Astrocyte (in vitro differentiated cells and primary cell): ENCODE data around the gene KRTCAP2. TPM values are rescaled to one million over a fixed set of nuclear protein-coding genes. Genes with fewer than 3 reads are reported as not detected.
A peak's percentile ranks its signal among the peaks of the same experiment; 100 is the strongest.

ENCODE experiments used
- DNase-seq: peaks from one replicate; pipeline ENCODE4 v3.0.0-alpha.2; 2010; ENCODE audit warnings: low read depth
- FAIRE-seq: peaks from 2 replicates; lab custom pipeline; 2011; peaks lifted over from hg19 to GRCh38; lab: Jason Lieb, UNC
- H2AFZ ChIP-seq: 2 replicates; pipeline ENCODE4 v1.6.0; 2012; ENCODE audit warnings: low read depth, low read length, inconsistent platforms
- H3K27ac ChIP-seq: 2 replicates; pipeline ENCODE4 v1.5.1; 2011; ENCODE audit warnings: low read depth, low read length, inconsistent platforms
- H3K27me3 ChIP-seq: 2 replicates; pipeline ENCODE4 v1.6.0; 2011; ENCODE audit warnings: low read length, inconsistent platforms; ENCODE audit not compliant: insufficient read depth
- H3K36me3 ChIP-seq: 2 replicates; pipeline ENCODE4 v1.5.1; 2011; ENCODE audit warnings: low read length, inconsistent platforms; ENCODE audit not compliant: insufficient read depth
- H3K4me1 ChIP-seq: 2 replicates; pipeline ENCODE4 v1.5.1; 2011; ENCODE audit warnings: low read length, inconsistent platforms; ENCODE audit not compliant: insufficient read depth
- H3K4me2 ChIP-seq: 2 replicates; pipeline ENCODE4 v1.6.0; 2012; ENCODE audit warnings: low read length, inconsistent platforms
- H3K4me3 ChIP-seq: 2 replicates; pipeline ENCODE4 v1.5.1; 2011; ENCODE audit warnings: low read depth, mild to moderate bottlenecking, low read length, inconsistent platforms; ENCODE audit not compliant: insufficient read depth
- H3K79me2 ChIP-seq: 2 replicates; pipeline ENCODE4 v1.6.0; 2012; ENCODE audit warnings: mild to moderate bottlenecking, low read length, inconsistent platforms; ENCODE audit not compliant: insufficient read depth
- H3K9ac ChIP-seq: 2 replicates; pipeline ENCODE4 v1.6.0; 2012; ENCODE audit warnings: mild to moderate bottlenecking, low read length, inconsistent platforms
- H3K9me3 ChIP-seq: 2 replicates; pipeline ENCODE4 v1.5.1; 2012; ENCODE audit warnings: low read depth, mild to moderate bottlenecking, low read length, inconsistent platforms; ENCODE audit not compliant: insufficient read depth
- H4K20me1 ChIP-seq: 2 replicates; pipeline ENCODE4 v1.6.0; 2012; ENCODE audit warnings: low read length, inconsistent platforms; ENCODE audit not compliant: insufficient read depth
- H3K27ac Mint-ChIP-seq: one replicate; pipeline ENCODE4 v1.8.0; 2021; ENCODE audit warnings: mild to moderate bottlenecking, mixed read lengths; ENCODE audit not compliant: unreplicated experiment
- H3K27me3 Mint-ChIP-seq: one replicate; pipeline ENCODE4 v1.8.0; 2021; ENCODE audit warnings: low read depth, mixed read lengths; ENCODE audit not compliant: unreplicated experiment
- H3K36me3 Mint-ChIP-seq: one replicate; pipeline ENCODE4 v1.8.0; 2021; ENCODE audit warnings: low read depth, mixed read lengths; ENCODE audit not compliant: unreplicated experiment
- H3K4me1 Mint-ChIP-seq: one replicate; pipeline ENCODE4 v1.8.0; 2021; ENCODE audit warnings: low read depth, mixed read lengths; ENCODE audit not compliant: unreplicated experiment
- H3K4me3 Mint-ChIP-seq: one replicate; pipeline ENCODE4 v1.8.0; 2021; ENCODE audit warnings: mild to moderate bottlenecking, moderate library complexity, mixed read lengths; ENCODE audit not compliant: unreplicated experiment
- H3K9me3 Mint-ChIP-seq: one replicate; pipeline ENCODE4 v1.8.0; 2021; ENCODE audit warnings: mild to moderate bottlenecking, mixed read lengths; ENCODE audit not compliant: unreplicated experiment
- CTCF ChIP-seq: IDR thresholded peaks from 2 replicates; pipeline ENCODE4 v1.5.1; 2011; ENCODE audit warnings: low read depth, mild to moderate bottlenecking, inconsistent platforms, low read length, moderate library complexity; ENCODE audit not compliant: insufficient read depth
- EZH2 ChIP-seq: IDR thresholded peaks from 2 replicates; pipeline ENCODE4 v1.6.1; 2012; ENCODE audit warnings: mild to moderate bottlenecking, low read length, inconsistent platforms; ENCODE audit not compliant: insufficient read depth
- total RNA-seq: library from RNA; stranded (reverse); gene quantifications from 2 replicates; pipeline ENCODE4 v1.2.1, GENCODE V29; 2021

The KRTCAP2 gene
- total RNA-seq, 1 donor from 2014 or later, result 161 TPM

- H3K9me3 ChIP-seq, result no peaks in the 10 kb centered on the region
- FAIRE-seq (no peak), DNase-seq (no peak)
- no peak overlapping the region for H3K27ac ChIP-seq
- H3K27me3 Mint-ChIP-seq, result no peaks in the 10 kb centered on the region
- no peak for TF ChIP-seq CTCF
- TF ChIP-seq EZH2, result no peak
- peak overlapping the region; percentile 97 for H3K4me3 Mint-ChIP-seq
- peak overlapping the region; percentile 89 for H2AFZ ChIP-seq
- peaks cover 7% of the 10 kb centered on the region for H3K36me3 ChIP-seq
- H3K4me1 Mint-ChIP-seq, result peaks cover 22% of the 10 kb centered on the region
- H3K9ac ChIP-seq, result peak overlapping the region; percentile 96
- H4K20me1 ChIP-seq, result peaks cover 16% of the 10 kb centered on the region
- H3K4me1 ChIP-seq, result peaks cover 22% of the 10 kb centered on the region
- H3K27ac Mint-ChIP-seq, result peak overlapping the region; percentile 66
- H3K4me3 ChIP-seq, result peak overlapping the region; percentile 84
- H3K9me3 Mint-ChIP-seq, result no peaks in the 10 kb centered on the region
- H3K4me2 ChIP-seq, result peak overlapping the region; percentile 92
- H3K79me2 ChIP-seq, result peaks cover 34% of the 10 kb centered on the region
- peaks cover 8% of the 10 kb centered on the region for H3K36me3 Mint-ChIP-seq
- H3K27me3 ChIP-seq, result no peaks in the 10 kb centered on the region
Measured at GRCh38 chr1:155174324-155175280, 1.5 kb upstream of the KRTCAP2 start.

GRCh38 chr1:155173478-155174323 lies 597 bp upstream of the KRTCAP2 start, which contains the start of gene TRIM46:
Gene TRIM46 (plus strand): TSS chr1:155173849. CDS start chr1:155173967, 118 bp downstream.
- Mint-ChIP-seq H3K27ac (peak within 1 kb of the TSS; percentile 98), H3K36me3 (peaks cover 17% of the 10 kb centered on the region), H3K4me3 (peak within 1 kb of the TSS; percentile 97), H3K4me1 (peaks cover 22% of the 10 kb centered on the region), H3K27me3 (no peaks in the 10 kb centered on the region), H3K9me3 (no peaks in the 10 kb centered on the region)
- Histone ChIP-seq H3K9ac (peak within 1 kb of the TSS; percentile 96), H3K9me3 (no peaks in the 10 kb centered on the region), H3K36me3 (peaks cover 13% of the 10 kb centered on the region), H2AFZ (peak within 1 kb of the TSS; percentile 89), H3K4me1 (peaks cover 22% of the 10 kb centered on the region), H3K4me3 (peak within 1 kb of the TSS; percentile 84), H3K27ac (peak within 1 kb of the TSS; percentile 93), H4K20me1 (peaks cover 14% of the 10 kb centered on the region), H3K79me2 (peaks cover 34% of the 10 kb centered on the region), H3K27me3 (no peaks in the 10 kb centered on the region), H3K4me2 (peak within 1 kb of the TSS; percentile 92)
- FAIRE-seq, result no peak
- TF ChIP-seq EZH2, result no peak
- TF ChIP-seq CTCF, result no peak
- peak; percentile 36 for DNase-seq
